ENCODE measurements around the gene OOSP3.

The OOSP3 gene

DNA sequence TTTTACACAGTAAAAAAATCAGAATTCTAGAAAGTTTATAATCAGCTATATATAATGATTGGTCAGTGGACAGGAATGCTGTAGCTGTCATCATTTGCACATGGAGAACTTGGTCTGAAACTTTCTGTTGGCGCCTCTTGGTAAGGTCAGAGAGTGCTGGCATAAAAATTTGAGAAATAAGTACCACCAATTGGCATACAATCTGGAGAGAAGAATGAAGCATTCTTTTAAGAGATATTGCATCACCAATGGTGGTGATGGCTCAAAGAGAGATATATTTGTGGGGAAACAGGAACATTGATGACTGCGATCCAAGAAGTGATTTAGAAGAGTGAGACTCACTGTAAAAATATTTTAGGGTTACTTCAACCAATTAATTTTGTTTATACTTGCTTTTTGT lies 39.9 kb downstream of the OOSP3 start:
- no peaks in the 10 kb centered on the region for H3K27me3 ChIP-seq (replicated peaks; ENCODE audit: insufficient read depth, low read length)
- H3K9me3 ChIP-seq (replicated peaks; ENCODE audit: insufficient read depth, low read length) = no peaks in the 10 kb centered on the region
- no peaks in the 10 kb centered on the region for H3K36me3 ChIP-seq (replicated peaks; ENCODE audit: insufficient read depth, low read length)
- H3K27ac ChIP-seq (ENCODE audit: low read length) = no peak overlapping the region
- no peak overlapping the region for H2AFZ ChIP-seq (ENCODE audit: low read length)
- TF ChIP-seq, protein P1, sequence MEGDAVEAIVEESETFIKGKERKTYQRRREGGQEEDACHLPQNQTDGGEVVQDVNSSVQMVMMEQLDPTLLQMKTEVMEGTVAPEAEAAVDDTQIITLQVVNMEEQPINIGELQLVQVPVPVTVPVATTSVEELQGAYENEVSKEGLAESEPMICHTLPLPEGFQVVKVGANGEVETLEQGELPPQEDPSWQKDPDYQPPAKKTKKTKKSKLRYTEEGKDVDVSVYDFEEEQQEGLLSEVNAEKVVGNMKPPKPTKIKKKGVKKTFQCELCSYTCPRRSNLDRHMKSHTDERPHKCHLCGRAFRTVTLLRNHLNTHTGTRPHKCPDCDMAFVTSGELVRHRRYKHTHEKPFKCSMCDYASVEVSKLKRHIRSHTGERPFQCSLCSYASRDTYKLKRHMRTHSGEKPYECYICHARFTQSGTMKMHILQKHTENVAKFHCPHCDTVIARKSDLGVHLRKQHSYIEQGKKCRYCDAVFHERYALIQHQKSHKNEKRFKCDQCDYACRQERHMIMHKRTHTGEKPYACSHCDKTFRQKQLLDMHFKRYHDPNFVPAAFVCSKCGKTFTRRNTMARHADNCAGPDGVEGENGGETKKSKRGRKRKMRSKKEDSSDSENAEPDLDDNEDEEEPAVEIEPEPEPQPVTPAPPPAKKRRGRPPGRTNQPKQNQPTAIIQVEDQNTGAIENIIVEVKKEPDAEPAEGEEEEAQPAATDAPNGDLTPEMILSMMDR (IDR thresholded peaks at IDR 0.05; ENCODE audit: low read length) = no peak
- TF ChIP-seq EZH2phosphoT487 (IDR thresholded peaks at IDR 0.05; ENCODE audit: low read length) (no peak), EZH2 (optimal IDR thresholded peaks at IDR 0.05; ENCODE audit: low read depth, low read length) (no peak)
- no peak overlapping the region for H3K4me3 ChIP-seq (ENCODE audit: low read length)
- no peaks in the 10 kb centered on the region for H3K9me2 ChIP-seq (replicated peaks; ENCODE audit: insufficient read depth, low read length)
- no peaks in the 10 kb centered on the region for H3K79me2 ChIP-seq (ENCODE audit: low read length)
- no peak for DNase-seq
- no peak overlapping the region for H3K4me2 ChIP-seq (ENCODE audit: low read depth, low read length)
- H3K4me1 ChIP-seq (ENCODE audit: low read length) = 0 out of 2 replicates have a peak, but pooled peaks cover 2% of the 10 kb centered on the region
- H4K20me1 ChIP-seq (ENCODE audit: insufficient read depth, low read length) = no peaks in the 10 kb centered on the region
- H3F3A ChIP-seq (ENCODE audit: insufficient read depth, low read length) = no peaks in the 10 kb centered on the region
- no peak overlapping the region for H3K9ac ChIP-seq (ENCODE audit: low read length)

DNA sequence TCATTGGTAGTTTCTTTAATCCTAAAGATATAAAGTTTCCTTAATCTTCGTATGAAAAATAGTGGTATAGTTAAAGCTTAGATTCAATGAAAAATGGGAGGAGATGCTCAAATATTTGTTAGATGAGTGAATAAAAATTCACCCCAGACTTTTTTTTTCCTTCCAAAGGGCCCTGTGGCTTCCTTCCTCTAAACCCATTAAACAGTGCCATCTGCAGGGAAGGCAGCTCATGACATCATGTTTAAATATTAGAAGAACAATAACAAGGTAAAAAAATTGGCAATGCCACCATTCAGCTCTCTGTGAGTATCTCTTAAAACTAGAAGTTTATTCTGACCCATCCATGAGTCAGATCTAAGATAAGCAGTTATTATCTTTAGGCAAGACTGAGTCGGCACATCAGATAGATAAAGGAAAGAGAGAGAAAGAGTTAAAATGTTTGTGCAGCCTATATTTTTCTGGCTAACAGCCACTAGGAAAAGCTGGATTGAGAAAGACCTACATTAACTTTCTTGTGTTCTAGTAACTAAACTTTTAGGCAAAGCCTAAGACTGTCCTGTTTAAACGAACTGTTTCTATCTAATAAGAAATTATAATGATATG lies 40.5 kb downstream of the OOSP3 start:
- Histone ChIP-seq H3K9ac (ENCODE audit: low read length) (no peak overlapping the region), H4K20me1 (ENCODE audit: insufficient read depth, low read length) (no peaks in the 10 kb centered on the region), H3K36me3 (replicated peaks; ENCODE audit: insufficient read depth, low read length) (no peaks in the 10 kb centered on the region), H3K27me3 (replicated peaks; ENCODE audit: insufficient read depth, low read length) (no peaks in the 10 kb centered on the region), H2AFZ (ENCODE audit: low read length) (no peak overlapping the region), H3K27ac (ENCODE audit: low read length) (no peak overlapping the region), H3K9me2 (replicated peaks; ENCODE audit: insufficient read depth, low read length) (no peaks in the 10 kb centered on the region), H3K4me3 (ENCODE audit: low read length) (no peak overlapping the region), H3K79me2 (ENCODE audit: low read length) (no peaks in the 10 kb centered on the region), H3K4me1 (ENCODE audit: low read length) (0 out of 2 replicates have a peak, but pooled peaks cover 2% of the 10 kb centered on the region), H3F3A (ENCODE audit: insufficient read depth, low read length) (no peaks in the 10 kb centered on the region), H3K9me3 (replicated peaks; ENCODE audit: insufficient read depth, low read length) (no peaks in the 10 kb centered on the region), H3K4me2 (ENCODE audit: low read depth, low read length) (no peak overlapping the region)
- no peak for TF ChIP-seq EZH2 (optimal IDR thresholded peaks at IDR 0.05; ENCODE audit: low read depth, low read length)
- TF ChIP-seq, protein P1 (IDR thresholded peaks at IDR 0.05; ENCODE audit: low read length) = peak; percentile 67
- TF ChIP-seq EZH2phosphoT487 (IDR thresholded peaks at IDR 0.05; ENCODE audit: low read length) = no peak
- DNase-seq = peak; percentile 57

GRCh38 chr11:59923813-59924212 lies 45.2 kb downstream of the OOSP3 start:
- TF ChIP-seq, protein P1 (IDR thresholded peaks at IDR 0.05; ENCODE audit: low read length) = no peak
- no peak for TF ChIP-seq EZH2 (optimal IDR thresholded peaks at IDR 0.05; ENCODE audit: low read depth, low read length)
- TF ChIP-seq EZH2phosphoT487 (IDR thresholded peaks at IDR 0.05; ENCODE audit: low read length) = no peak
- Histone ChIP-seq H3F3A (ENCODE audit: insufficient read depth, low read length) (no peaks in the 10 kb centered on the region), H3K9ac (ENCODE audit: low read length) (no peak overlapping the region), H2AFZ (ENCODE audit: low read length) (no peak overlapping the region), H3K4me2 (ENCODE audit: low read depth, low read length) (no peak overlapping the region), H3K4me1 (ENCODE audit: low read length) (0 out of 2 replicates have a peak, but pooled peaks cover 2% of the 10 kb centered on the region), H3K36me3 (replicated peaks; ENCODE audit: insufficient read depth, low read length) (no peaks in the 10 kb centered on the region), H3K27me3 (replicated peaks; ENCODE audit: insufficient read depth, low read length) (no peaks in the 10 kb centered on the region), H4K20me1 (ENCODE audit: insufficient read depth, low read length) (no peaks in the 10 kb centered on the region), H3K79me2 (ENCODE audit: low read length) (no peaks in the 10 kb centered on the region), H3K4me3 (ENCODE audit: low read length) (no peak overlapping the region), H3K9me3 (replicated peaks; ENCODE audit: insufficient read depth, low read length) (no peaks in the 10 kb centered on the region), H3K9me2 (replicated peaks; ENCODE audit: insufficient read depth, low read length) (no peaks in the 10 kb centered on the region), H3K27ac (ENCODE audit: low read length) (no peak overlapping the region)
- DNase-seq = no peak
